HG03460 (cell line): ENCODE data around the gene MOB1A.
A peak's percentile ranks its signal among the peaks of the same experiment; 100 is the strongest.
"Not testable (repeated sequence)": the region's sequence is repeated elsewhere in the genome, so short reads cannot be mapped to it uniquely, and the experiment has no call there.

Experiments
- ATAC-seq: cut with Tn5 transposase; IDR thresholded peaks from one replicate; pipeline ENCODE4 v1.9.1; 2021; ENCODE audit not compliant: unreplicated experiment

Gene MOB1A

GRCh38 chr2:74149570-74150319 is 28.9 kb downstream of the MOB1A start:
- ATAC-seq, result no peak

GRCh38 chr2:74149247-74149525 is 29.5 kb downstream of the MOB1A start:
- no peak for ATAC-seq

- ATAC-seq, result no peak
Observed at GRCh38 chr2:74148457-74149246, 30.0 kb downstream of the MOB1A start.

GRCh38 chr2:74147727-74148456 is 30.8 kb downstream of the MOB1A start, which contains the start of gene BOLA3:
Gene BOLA3 (minus strand): TSS chr2:74147912. CDS start chr2:74147874, 38 bp downstream.
- peak; percentile 90 for ATAC-seq

- no peak for ATAC-seq
Observed at GRCh38 chr2:74146929-74147726, 31.6 kb downstream of the MOB1A start.

GRCh38 chr2:74142340-74142739 is 36.3 kb downstream of the MOB1A start:
- ATAC-seq, result no peak

GRCh38 chr2:74138600-74139323 is 39.9 kb downstream of the MOB1A start:
- ATAC-seq, result no peak

GRCh38 chr2:74137651-74138599 is 40.8 kb downstream of the MOB1A start:
- ATAC-seq, result no peak

GRCh38 chr2:74131901-74132300 is 46.8 kb downstream of the MOB1A start:
- ATAC-seq, result no peak

GRCh38 chr2:74130211-74130995 is 48.3 kb downstream of the MOB1A start:
- ATAC-seq, result no peak

GRCh38 chr2:74128206-74128605 is 50.5 kb downstream of the MOB1A start:
- ATAC-seq, result no peak

- ATAC-seq, result not testable (repeated sequence)
Observed at GRCh38 chr2:74123955-74124354, 54.7 kb downstream of the MOB1A start.

- not testable (repeated sequence) for ATAC-seq
Observed at GRCh38 chr2:74121846-74122245, 56.8 kb downstream of the MOB1A start.

- ATAC-seq, result peak; percentile 96
Observed at GRCh38 chr2:74119912-74120825, 58.5 kb downstream of the MOB1A start.

- ATAC-seq, result no peak
Observed at GRCh38 chr2:74119339-74119738, 59.3 kb downstream of the MOB1A start.

- ATAC-seq, result no peak
Observed at GRCh38 chr2:74111380-74111779, 67.3 kb downstream of the MOB1A start.

- no peak for ATAC-seq
Observed at GRCh38 chr2:74110537-74110936, 68.1 kb downstream of the MOB1A start.
